HepG2 (cell line): ENCODE results near the gene APBB3. TPM values are rescaled to one million over a fixed set of nuclear protein-coding genes. Genes with fewer than 3 reads are reported as not detected.

ENCODE experiments used
- IRX3 ChIP-seq: sonication (generic); formaldehyde crosslinking; IDR thresholded peaks from 2 replicates; pipeline ENCODE4 v1.8.1; 2023; ENCODE audit warnings: mild to moderate bottlenecking, low read depth, missing genetic modification reagents, borderline replicate concordance
- KLF12 ChIP-seq: sonication (generic); formaldehyde crosslinking; IDR thresholded peaks from 2 replicates; pipeline ENCODE4 v1.4.0; 2020; ENCODE audit warnings: missing genetic modification reagents, borderline replicate concordance
- MED8 ChIP-seq: sonication (generic); formaldehyde crosslinking; IDR thresholded peaks from 2 replicates; pipeline ENCODE4 v1.8.1; 2023; ENCODE audit warnings: mild to moderate bottlenecking, missing genetic modification reagents; ENCODE audit not compliant: insufficient replicate concordance
- NFIB ChIP-seq: sonication (generic); formaldehyde crosslinking; IDR thresholded peaks from 2 replicates; pipeline ENCODE4 v1.9.0; 2021; ENCODE audit warnings: missing genetic modification reagents, mild to moderate bottlenecking, borderline replicate concordance
- NRL ChIP-seq: sonication (generic); formaldehyde crosslinking; IDR thresholded peaks from 2 replicates; pipeline ENCODE4 v1.5.0; 2020; ENCODE audit warnings: missing genetic modification reagents, mild to moderate bottlenecking, moderate library complexity, borderline replicate concordance
- PAF1 ChIP-seq: IDR thresholded peaks from 2 replicates; pipeline ENCODE4 v1.6.1; 2016; ENCODE audit warnings: missing genetic modification reagents, missing compliant biosample characterization
- RFX1 ChIP-seq: fragments of 450-650 bp; IDR thresholded peaks from 2 replicates; pipeline ENCODE4 v1.6.1; 2017
- SKIL ChIP-seq: sonication (generic); formaldehyde crosslinking; IDR thresholded peaks from 2 replicates; pipeline ENCODE4 v1.8.0; 2022; ENCODE audit warnings: missing genetic modification reagents, mild to moderate bottlenecking, moderate library complexity, borderline replicate concordance
- SOX5 ChIP-seq: IDR thresholded peaks from 2 replicates; pipeline ENCODE4 v1.6.1; 2016; ENCODE audit warnings: borderline replicate concordance
- SUZ12 ChIP-seq: fragments of 150-350 bp; IDR thresholded peaks from 2 replicates; pipeline ENCODE4 v1.6.1; 2014; ENCODE audit warnings: low read depth, low read length
- TEAD2 ChIP-seq: sonication (generic); formaldehyde crosslinking; IDR thresholded peaks from 2 replicates; pipeline ENCODE4 v1.9.0; 2021; ENCODE audit warnings: missing genetic modification reagents
- WIZ ChIP-seq: sonication (generic); formaldehyde crosslinking; IDR thresholded peaks from 2 replicates; pipeline ENCODE4 v1.5.1; 2020; ENCODE audit warnings: mild to moderate bottlenecking, missing genetic modification reagents
- ZBTB37 ChIP-seq: sonication (generic); formaldehyde crosslinking; IDR thresholded peaks from 2 replicates; pipeline ENCODE4 v1.4.0; 2020; ENCODE audit warnings: mild to moderate bottlenecking, missing genetic modification reagents
- ZNF20 ChIP-seq: sonication (generic); formaldehyde crosslinking; IDR thresholded peaks from 2 replicates; pipeline ENCODE4 v1.4.0; 2020; ENCODE audit warnings: mild to moderate bottlenecking, moderate library complexity, missing genetic modification reagents
- ZNF510 ChIP-seq: sonication (generic); formaldehyde crosslinking; IDR thresholded peaks from 2 replicates; pipeline ENCODE4 v1.4.0; 2020; ENCODE audit warnings: low read depth, mild to moderate bottlenecking, missing genetic modification reagents
- ZXDC ChIP-seq: sonication (generic); formaldehyde crosslinking; IDR thresholded peaks from 2 replicates; pipeline ENCODE4 v1.5.0; 2020; ENCODE audit warnings: mild to moderate bottlenecking, missing genetic modification reagents
- polyA plus RNA-seq, 8 experiments: library from polyadenylated mRNA; depleted of rRNA in 3 of 8; stranded (reverse) in 7 of 8; unstranded in 1 of 8; fragments of >200 nt; fragmentation: Illumina TruSeq in 4 of 8; extraction: Trizol in 4 of 8; gene quantifications; 2 replicates each; pipeline versions ENCODE4 v1.2.1 to v1.2.3, GENCODE V29; 2011 to 2016; ENCODE audit warnings: low read depth in 4 of 8, missing spikeins in 1 of 8, mixed read lengths in 1 of 8; ENCODE audit not compliant: insufficient read depth in 1 of 8
- total RNA-seq, 5 experiments: library from RNA; depleted of rRNA; stranded (reverse); fragments of >200 nt; fragmentation: Illumina TruSeq; extraction: Trizol; gene quantifications; 2 replicates each; pipeline ENCODE4 v1.2.3, GENCODE V29; 2016; ENCODE audit warnings: low read depth in 1 of 5
- TF ChIP-seq, protein P1 (sequence below): sonication (generic); formaldehyde crosslinking; IDR thresholded peaks from 2 replicates; pipeline ENCODE4 v1.9.0; 2021; ENCODE audit warnings: missing genetic modification reagents, mild to moderate bottlenecking, borderline replicate concordance
- TF ChIP-seq, protein P2 (sequence below): sonication (generic); formaldehyde crosslinking; conservative IDR thresholded peaks from 2 replicates; pipeline ENCODE4 v1.4.0; 2020; ENCODE audit warnings: missing genetic modification reagents
- TF ChIP-seq, protein P3 (sequence below): sonication (generic); formaldehyde crosslinking; IDR thresholded peaks from 2 replicates; pipeline ENCODE4 v1.5.0; 2020; ENCODE audit warnings: missing genetic modification reagents

APBB3 gene
- total and polyA plus RNA-seq, 2 of the 13 experiments (the other 11 are each of a cell fraction or from before 2014, with no cell fraction given), result 0.38 to 0.78 TPM

DNA sequence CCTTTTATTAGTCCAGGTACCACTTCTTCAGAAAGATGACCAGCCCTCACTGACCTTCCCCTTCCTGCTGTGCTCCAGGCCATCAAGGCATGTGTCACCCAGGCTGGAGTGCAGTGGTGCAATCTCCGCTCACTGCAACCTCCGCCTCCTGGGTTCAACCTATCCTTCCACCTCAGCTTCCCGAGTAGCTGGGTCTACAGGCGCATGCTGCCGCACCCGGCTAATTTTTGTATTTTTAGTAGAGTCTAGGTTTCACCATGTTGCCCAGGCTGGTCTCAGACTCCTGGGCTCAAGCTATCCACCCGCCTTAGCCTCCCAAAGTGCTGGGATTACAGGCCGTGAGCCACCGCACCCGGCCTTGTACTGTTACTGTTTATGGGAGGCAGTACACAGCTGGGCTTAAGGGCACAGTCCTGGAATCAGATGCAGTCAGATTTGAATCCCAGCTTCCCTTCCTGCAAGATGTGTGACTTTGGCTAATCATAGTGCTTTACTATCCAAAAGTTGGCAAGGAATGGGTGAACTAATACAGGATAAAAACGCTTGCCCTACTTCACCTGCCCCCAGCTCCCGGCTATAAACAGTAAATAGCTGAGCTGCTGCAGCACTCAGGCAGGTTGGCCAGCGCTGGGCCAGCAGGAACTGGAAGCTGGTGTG, 17.4 kb downstream of the APBB3 start (continued):
- TF ChIP-seq NRL (CRISPR knock-in tag) (no peak), KLF12 (no peak), ZNF510 (no peak), WIZ (CRISPR knock-in tag) (no peak), ZNF20 (CRISPR knock-in tag) (no peak), SOX5 (CRISPR knock-in tag) (no peak), MED8 (CRISPR knock-in tag) (no peak), IRX3 (CRISPR knock-in tag) (no peak), SUZ12 (no peak), RFX1 (no peak), ZBTB37 (no peak), ZXDC (CRISPR knock-in tag) (no peak), NFIB (no peak), PAF1 (no peak), TEAD2 (CRISPR knock-in tag) (no peak), SKIL (no peak)
- TF ChIP-seq, protein P1, sequence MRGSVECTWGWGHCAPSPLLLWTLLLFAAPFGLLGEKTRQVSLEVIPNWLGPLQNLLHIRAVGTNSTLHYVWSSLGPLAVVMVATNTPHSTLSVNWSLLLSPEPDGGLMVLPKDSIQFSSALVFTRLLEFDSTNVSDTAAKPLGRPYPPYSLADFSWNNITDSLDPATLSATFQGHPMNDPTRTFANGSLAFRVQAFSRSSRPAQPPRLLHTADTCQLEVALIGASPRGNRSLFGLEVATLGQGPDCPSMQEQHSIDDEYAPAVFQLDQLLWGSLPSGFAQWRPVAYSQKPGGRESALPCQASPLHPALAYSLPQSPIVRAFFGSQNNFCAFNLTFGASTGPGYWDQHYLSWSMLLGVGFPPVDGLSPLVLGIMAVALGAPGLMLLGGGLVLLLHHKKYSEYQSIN, result no peak
- TF ChIP-seq, protein P2, sequence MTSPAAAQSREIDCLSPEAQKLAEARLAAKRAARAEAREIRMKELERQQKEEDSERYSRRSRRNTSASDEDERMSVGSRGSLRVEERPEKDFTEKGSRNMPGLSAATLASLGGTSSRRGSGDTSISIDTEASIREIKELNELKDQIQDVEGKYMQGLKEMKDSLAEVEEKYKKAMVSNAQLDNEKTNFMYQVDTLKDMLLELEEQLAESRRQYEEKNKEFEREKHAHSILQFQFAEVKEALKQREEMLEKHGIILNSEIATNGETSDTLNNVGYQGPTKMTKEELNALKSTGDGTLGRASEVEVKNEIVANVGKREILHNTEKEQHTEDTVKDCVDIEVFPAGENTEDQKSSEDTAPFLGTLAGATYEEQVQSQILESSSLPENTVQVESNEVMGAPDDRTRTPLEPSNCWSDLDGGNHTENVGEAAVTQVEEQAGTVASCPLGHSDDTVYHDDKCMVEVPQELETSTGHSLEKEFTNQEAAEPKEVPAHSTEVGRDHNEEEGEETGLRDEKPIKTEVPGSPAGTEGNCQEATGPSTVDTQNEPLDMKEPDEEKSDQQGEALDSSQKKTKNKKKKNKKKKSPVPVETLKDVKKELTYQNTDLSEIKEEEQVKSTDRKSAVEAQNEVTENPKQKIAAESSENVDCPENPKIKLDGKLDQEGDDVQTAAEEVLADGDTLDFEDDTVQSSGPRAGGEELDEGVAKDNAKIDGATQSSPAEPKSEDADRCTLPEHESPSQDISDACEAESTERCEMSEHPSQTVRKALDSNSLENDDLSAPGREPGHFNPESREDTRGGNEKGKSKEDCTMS, result no peak
- TF ChIP-seq, protein P3, sequence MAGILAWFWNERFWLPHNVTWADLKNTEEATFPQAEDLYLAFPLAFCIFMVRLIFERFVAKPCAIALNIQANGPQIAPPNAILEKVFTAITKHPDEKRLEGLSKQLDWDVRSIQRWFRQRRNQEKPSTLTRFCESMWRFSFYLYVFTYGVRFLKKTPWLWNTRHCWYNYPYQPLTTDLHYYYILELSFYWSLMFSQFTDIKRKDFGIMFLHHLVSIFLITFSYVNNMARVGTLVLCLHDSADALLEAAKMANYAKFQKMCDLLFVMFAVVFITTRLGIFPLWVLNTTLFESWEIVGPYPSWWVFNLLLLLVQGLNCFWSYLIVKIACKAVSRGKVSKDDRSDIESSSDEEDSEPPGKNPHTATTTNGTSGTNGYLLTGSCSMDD (CRISPR knock-in tag), result no peak
